NCI-H82 treated with DMSO at 0.1 percent for 48 hours (cell line): Measurements from ENCODE around the gene RIOK2.

ENCODE experiments used
- DNase-seq: peaks from one replicate; lab custom pipeline; 2025; ENCODE audit not compliant: unreplicated experiment; lab: John Stamatoyannopoulos, UW

The RIOK2 gene

GRCh38 chr5:97127727-97128126 lies 55.3 kb downstream of the RIOK2 start:
- DNase-seq = no peak

DNA sequence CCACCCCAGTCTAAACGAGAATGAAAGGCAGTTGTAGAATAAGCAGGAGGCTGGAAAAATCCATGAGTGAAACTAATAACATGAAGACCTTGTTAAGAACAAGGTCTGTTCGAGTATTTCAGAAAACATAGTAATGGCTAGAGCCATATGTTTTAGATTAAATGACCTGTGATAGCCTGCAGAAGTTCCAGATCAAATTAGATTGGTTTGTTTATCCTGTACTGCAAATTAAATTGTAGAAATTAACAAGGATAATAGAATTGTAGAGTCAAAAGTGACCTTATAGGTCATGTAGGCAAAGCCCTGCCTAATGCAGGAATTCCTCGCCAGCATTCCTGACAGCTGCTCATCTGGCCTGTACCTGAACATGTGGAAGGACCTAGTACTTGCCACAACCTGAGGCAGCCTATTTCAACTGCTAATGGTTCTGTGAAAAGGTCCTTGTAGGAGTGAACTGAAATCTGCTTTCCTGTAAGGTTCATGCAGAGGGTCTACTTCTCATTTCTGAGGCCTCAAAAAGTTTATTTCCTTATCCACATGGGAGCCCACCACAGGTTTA lies 57.8 kb downstream of the RIOK2 start:
- no peak for DNase-seq

- no peak for DNase-seq
These were observed 58.7 kb downstream of the RIOK2 start for GRCh38 chr5:97124335-97124734.

- no peak for DNase-seq
These were observed 61.2 kb downstream of the RIOK2 start for GRCh38 chr5:97121848-97122247.

GRCh38 chr5:97120195-97120594 lies 62.9 kb downstream of the RIOK2 start:
- no peak for DNase-seq

DNA sequence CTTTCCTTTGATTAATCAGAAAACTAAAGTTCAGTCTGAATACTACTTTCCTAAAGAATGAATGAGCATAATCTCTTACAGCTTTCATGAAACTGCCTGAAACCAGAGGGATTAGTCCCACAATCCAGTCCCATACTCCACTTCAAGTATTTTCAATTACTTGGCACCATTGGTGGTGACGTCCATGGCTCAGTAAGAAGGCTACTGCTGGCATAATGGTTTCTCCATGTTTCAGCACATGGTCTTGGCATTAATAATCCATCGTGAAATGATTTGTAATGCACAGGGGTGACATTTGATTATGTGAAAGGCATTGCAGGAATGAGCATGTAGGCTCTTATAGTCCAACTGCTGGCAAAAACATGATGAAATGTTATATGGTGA lies 64.0 kb downstream of the RIOK2 start:
- DNase-seq = no peak

- DNase-seq = no peak
These were observed 64.6 kb downstream of the RIOK2 start for GRCh38 chr5:97118261-97119006.

DNA sequence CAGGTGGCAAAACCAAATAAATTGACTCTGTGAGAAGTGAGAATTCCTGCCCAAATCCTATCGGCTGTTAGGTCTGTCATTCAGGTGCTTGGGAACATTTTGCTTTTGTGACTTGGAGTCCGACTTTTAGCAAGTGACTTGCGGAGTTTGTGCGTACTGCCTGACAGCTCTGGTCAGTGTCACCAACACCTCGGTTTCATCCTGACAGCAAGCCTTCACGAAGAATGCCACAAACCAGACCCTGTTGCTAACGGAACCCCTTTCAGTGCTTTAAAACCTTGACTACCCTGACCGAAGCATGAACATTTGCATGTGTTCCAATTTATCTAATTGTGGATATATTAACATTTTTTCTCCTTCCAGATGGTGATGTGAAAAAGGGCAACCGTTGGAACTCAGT lies 67.1 kb downstream of the RIOK2 start:
- DNase-seq = no peak

DNA sequence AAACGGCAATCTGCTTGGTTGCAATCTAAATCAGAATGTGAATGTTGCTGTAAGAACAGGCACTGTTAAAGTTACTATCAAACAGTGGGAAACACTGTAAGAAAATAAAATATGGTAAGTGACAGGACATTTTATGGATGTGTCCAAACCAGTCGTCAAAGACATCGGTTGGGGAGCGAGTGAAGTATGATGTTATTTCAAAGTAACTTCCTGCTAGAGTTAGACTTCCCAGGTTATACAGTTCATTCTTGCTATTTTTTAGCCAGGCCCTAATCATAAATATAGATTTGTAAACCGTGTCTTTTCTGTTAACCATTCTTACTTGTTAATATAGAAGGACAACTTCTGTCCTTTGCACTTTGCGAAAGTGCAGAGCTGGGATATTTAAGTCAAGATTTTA lies 70.8 kb downstream of the RIOK2 start:
- DNase-seq = no peak

GRCh38 chr5:97111616-97112015 lies 71.4 kb downstream of the RIOK2 start:
- DNase-seq = no peak

GRCh38 chr5:97111004-97111403 lies 72.0 kb downstream of the RIOK2 start:
- no peak for DNase-seq
